ENCODE measurements around the gene LRRC27.

Gene LRRC27

GRCh38 chr10:132360766-132361447 lies 28.9 kb downstream of the LRRC27 start:
- no peak for DNase-seq

GRCh38 chr10:132361581-132362101 lies 29.6 kb downstream of the LRRC27 start:
- no peak for DNase-seq

GRCh38 chr10:132362151-132362611 lies 30.2 kb downstream of the LRRC27 start:
- DNase-seq, result no peak

GRCh38 chr10:132363376-132363775 lies 31.4 kb downstream of the LRRC27 start:
- no peak for DNase-seq

- DNase-seq, result no peak
These were observed 32.1 kb downstream of the LRRC27 start for GRCh38 chr10:132363921-132364593.

- no peak for DNase-seq
These were observed 32.6 kb downstream of the LRRC27 start for GRCh38 chr10:132364594-132364970.

- no peak for DNase-seq
These were observed 33.1 kb downstream of the LRRC27 start for GRCh38 chr10:132365102-132365501.

- no peak for DNase-seq
These were observed 34.0 kb downstream of the LRRC27 start for GRCh38 chr10:132366006-132366405.

- DNase-seq, result no peak
These were observed 34.5 kb downstream of the LRRC27 start for GRCh38 chr10:132366499-132366898.

GRCh38 chr10:132368391-132368790 lies 36.4 kb downstream of the LRRC27 start:
- DNase-seq, result no peak

- no peak for DNase-seq
These were observed 37.1 kb downstream of the LRRC27 start for GRCh38 chr10:132368881-132369635.

GRCh38 chr10:132369636-132370185 lies 37.7 kb downstream of the LRRC27 start:
- DNase-seq, result no peak

- DNase-seq, result no peak
These were observed 38.7 kb downstream of the LRRC27 start for GRCh38 chr10:132370426-132371340.

GRCh38 chr10:132371641-132372081 lies 39.7 kb downstream of the LRRC27 start:
- DNase-seq, result no peak

GRCh38 chr10:132372516-132373095 lies 40.6 kb downstream of the LRRC27 start:
- no peak for DNase-seq

- no peak for DNase-seq
These were observed 41.4 kb downstream of the LRRC27 start for GRCh38 chr10:132373241-132373955.

- DNase-seq, result no peak
These were observed 42.2 kb downstream of the LRRC27 start for GRCh38 chr10:132374176-132374575.

- no peak for DNase-seq
These were observed 42.6 kb downstream of the LRRC27 start for GRCh38 chr10:132374612-132375011.

GRCh38 chr10:132375116-132375794 lies 43.3 kb downstream of the LRRC27 start:
- DNase-seq, result no peak

- DNase-seq, result no peak
These were observed 43.9 kb downstream of the LRRC27 start for GRCh38 chr10:132375795-132376297.

All from SIG-M5 (cell line).